ENCODE measurements around the gene GPR39.

GRCh38 chr2:132589966-132590365 lies 173.4 kb downstream of the GPR39 start:
- no peak for TF ChIP-seq SMC3 (conservative IDR thresholded peaks at IDR 0.05; ENCODE audit: poor library complexity)
- no peak for TF ChIP-seq CTCF (IDR thresholded peaks at IDR 0.05; ENCODE audit: poor library complexity, severe bottlenecking)
- no peak for TF ChIP-seq TAF1 (IDR thresholded peaks at IDR 0.05; ENCODE audit: low read depth)
- no peak for TF ChIP-seq MXI1 (conservative IDR thresholded peaks at IDR 0.05; ENCODE audit: poor library complexity, severe bottlenecking)
- no peak for TF ChIP-seq POLR2AphosphoS5 (IDR thresholded peaks at IDR 0.05)
- no peak for TF ChIP-seq RAD21 (conservative IDR thresholded peaks at IDR 0.05)
